Effector CD4-positive, alpha-beta T cell (primary cell): ENCODE measurements around the gene NBPF20.
A peak's percentile ranks its signal among the peaks of the same experiment; 100 is the strongest.
"Not testable (repeated sequence)": the region's sequence is repeated elsewhere in the genome, so short reads cannot be mapped to it uniquely, and the experiment has no call there.

ENCODE experiments used
- DNase-seq: peaks from one replicate; pipeline ENCODE4 v3.0.0-alpha.2; 2020

Gene NBPF20

GRCh38 chr1:145424612-145425435, 579 bp downstream of the NBPF20 start:
- DNase-seq: peak; percentile 24

DNA sequence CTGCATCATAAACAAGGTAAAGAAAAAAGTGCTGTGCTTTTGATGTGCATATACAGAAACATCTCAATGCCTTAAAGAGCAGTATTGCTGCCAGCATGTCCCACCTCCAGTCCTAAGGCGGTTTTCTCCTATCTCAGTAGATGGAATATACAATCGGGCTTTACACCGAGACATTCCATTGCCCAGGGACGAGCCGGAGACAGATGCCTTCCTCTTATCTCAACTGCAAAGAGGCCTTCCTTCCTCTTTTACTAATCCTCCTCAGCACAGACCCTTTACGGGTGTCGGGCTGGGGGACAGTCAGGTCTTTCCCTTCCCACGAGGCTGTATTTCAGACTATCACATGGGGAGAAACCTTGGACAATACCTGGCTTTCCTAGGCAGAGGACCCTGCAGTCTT, 10.3 kb downstream of the NBPF20 start:
- not testable (repeated sequence) for DNase-seq

- DNase-seq: not testable (repeated sequence)
Measured at GRCh38 chr1:145407266-145407665, 18.1 kb downstream of the NBPF20 start.

DNA sequence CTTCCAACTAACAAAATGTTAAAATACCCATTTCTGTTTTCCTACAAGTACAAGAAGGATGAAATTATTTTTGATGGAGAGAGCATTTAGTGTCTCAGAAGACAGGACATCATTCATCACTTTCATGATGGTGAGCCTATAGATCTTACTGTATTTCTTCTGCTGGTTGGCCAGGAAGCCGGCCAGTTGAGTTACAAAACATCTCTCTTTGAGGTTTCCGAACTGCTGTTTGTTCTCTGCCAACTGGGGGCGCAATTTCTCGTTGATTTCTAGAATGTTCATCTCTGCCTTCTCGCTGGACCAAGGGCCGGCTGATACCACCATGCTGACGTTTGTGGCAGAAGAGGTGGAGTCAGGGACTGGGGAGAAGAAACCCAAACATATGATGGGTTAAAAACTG, 20.5 kb downstream of the NBPF20 start:
- not testable (repeated sequence) for DNase-seq

DNA sequence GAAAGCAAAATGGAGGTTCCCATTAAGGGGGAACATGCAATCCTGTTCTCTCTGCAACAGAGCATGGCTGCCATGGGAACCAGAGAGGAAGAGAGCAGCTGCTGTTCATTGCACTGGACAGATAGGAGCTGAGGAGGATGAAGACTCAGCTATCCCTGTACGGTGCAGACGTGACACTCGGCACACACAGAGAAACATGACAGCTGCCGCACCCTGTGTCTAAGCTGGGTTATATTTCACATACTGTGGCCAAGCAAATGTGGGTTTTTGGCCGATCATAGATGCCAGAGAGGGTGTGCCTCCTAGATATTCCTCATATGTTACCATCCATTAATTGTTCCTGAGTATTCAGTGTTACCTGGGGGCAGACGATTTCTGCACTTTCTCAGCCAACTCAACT, 24.7 kb downstream of the NBPF20 start:
- DNase-seq: not testable (repeated sequence)
